K562 (cell line): ENCODE results near the gene SCG5.

ENCODE experiments used
- CBFA2T3 ChIP-seq: fragments of 450-650 bp; IDR thresholded peaks from 2 replicates; pipeline ENCODE4 v1.6.1; 2017
- CTBP1 ChIP-seq: fragments of 450-650 bp; IDR thresholded peaks from 2 replicates; pipeline ENCODE4 v1.6.1; 2016; ENCODE audit warnings: borderline replicate concordance
- CTCF ChIP-seq, 3 experiments: IDR thresholded peaks in 2 of 3; conservative IDR thresholded peaks in 1 of 3; 2 replicates each; pipeline ENCODE4 v1.5.1; 2011 to 2012; ENCODE audit warnings: low read length in 3 of 3, mild to moderate bottlenecking in 3 of 3, control low read depth in 2 of 3, improper control_type of control experiment in 1 of 3, inconsistent platforms in 1 of 3, low read depth in 1 of 3, mixed read lengths in 1 of 3, moderate library complexity in 1 of 3; ENCODE audit not compliant: insufficient read depth in 2 of 3
- POLR2A ChIP-seq: fragments of 450-650 bp; conservative IDR thresholded peaks from 2 replicates; pipeline ENCODE4 v1.6.1; 2016
- POLR2AphosphoS5 ChIP-seq: IDR thresholded peaks from 2 replicates; pipeline ENCODE4 v1.6.1; 2011; ENCODE audit warnings: mild to moderate bottlenecking, low read depth, low read length, moderate library complexity; ENCODE audit not compliant: control insufficient read depth, insufficient read depth
- SMC3 ChIP-seq: conservative IDR thresholded peaks from 2 replicates; pipeline ENCODE4 v1.6.1; 2011; ENCODE audit warnings: low read depth, low read length, improper control_type of control experiment; ENCODE audit not compliant: insufficient read depth
- ZNF518B ChIP-seq: fragments of 250-450 bp; sonication (Bioruptor Pico); IDR thresholded peaks from 2 replicates; pipeline ENCODE4 v1.5.0; 2021; ENCODE audit warnings: mild to moderate bottlenecking, moderate library complexity

GRCh38 chr15:32692286-32692685 lies 50.8 kb downstream of the SCG5 start:
- no peak for TF ChIP-seq POLR2A
- no peak for TF ChIP-seq CTBP1
- no peak for TF ChIP-seq POLR2AphosphoS5
- TF ChIP-seq SMC3 = no peak
- TF ChIP-seq CBFA2T3 = no peak
- no peak for TF ChIP-seq CTCF (IDR thresholded peaks at IDR 0.05 in 2 of 3, conservative IDR thresholded peaks at IDR 0.05 in 1 of 3; ENCODE audit: insufficient read depth in 2 of 3, low read depth in 1 of 3, low read length in 3 of 3)
- no peak for TF ChIP-seq ZNF518B (CRISPR knock-in tag)
